ENCODE measurements around the gene CLDN7.

GRCh38 chr17:7306911-7307685, 44.8 kb upstream of the CLDN7 start, which contains the start of gene EIF5A:
- TF ChIP-seq EZH2 (IDR thresholded peaks at IDR 0.05) (no peak), POLR2AphosphoS5 (IDR thresholded peaks at IDR 0.05; ENCODE audit: borderline replicate concordance, low read depth, low read length) (peak; percentile 82), FOXP2 (optimal IDR thresholded peaks at IDR 0.05; ENCODE audit: control extremely low read depth, extremely low read length, insufficient read depth) (peak; percentile 50)
